HFFc6 (cell line): ENCODE data around the gene NGEF. TPM values are rescaled to one million over a fixed set of nuclear protein-coding genes. Genes with fewer than 3 reads are reported as not detected.

Experiments
- DNase-seq: peaks from one replicate; pipeline ENCODE4 v3.0.0-alpha.2; 2018
- H3K27ac Mint-ChIP-seq: 2 replicates; pipeline ENCODE4 v1.8.0; 2020; ENCODE audit warnings: mild to moderate bottlenecking, mixed read lengths
- H3K27me3 Mint-ChIP-seq: 2 replicates; pipeline ENCODE4 v1.8.0; 2021; ENCODE audit warnings: mild to moderate bottlenecking, moderate library complexity, mixed read lengths; ENCODE audit not compliant: insufficient read depth
- H3K36me3 Mint-ChIP-seq: 2 replicates; pipeline ENCODE4 v1.8.0; 2021; ENCODE audit warnings: low read depth, mixed read lengths
- H3K4me1 Mint-ChIP-seq: 2 replicates; pipeline ENCODE4 v1.8.0; 2020; ENCODE audit warnings: low read depth, mixed read lengths
- H3K4me3 Mint-ChIP-seq: 2 replicates; pipeline ENCODE4 v1.8.0; 2020; ENCODE audit warnings: mild to moderate bottlenecking, moderate library complexity, mixed read lengths
- H3K9me3 Mint-ChIP-seq: 2 replicates; pipeline ENCODE4 v1.8.0; 2020; ENCODE audit warnings: mild to moderate bottlenecking, mixed read lengths
- total RNA-seq, 6 experiments: library from RNA; stranded (reverse); fragmentation: NEBNext Ultra II Directional; extraction: Animal tissue kit (Norgen Biotek cat#: 25700); gene quantifications; 2 replicates in 1 of 6; 3 replicates in 5 of 6; pipeline ENCODE4 v1.2.3, GENCODE V29; 2021
- TF ChIP-seq, protein P1 (sequence below): fragments of 200-600 bp; sonication (generic); IDR thresholded peaks from 2 replicates; pipeline ENCODE4 v1.5.0; 2021; ENCODE audit warnings: antibody characterized with exemption, mild to moderate bottlenecking

NGEF gene
- total RNA-seq, 6 experiments from 2014 or later: 0.20 to 0.36 (median 0.28) TPM; not detected in 3

DNA sequence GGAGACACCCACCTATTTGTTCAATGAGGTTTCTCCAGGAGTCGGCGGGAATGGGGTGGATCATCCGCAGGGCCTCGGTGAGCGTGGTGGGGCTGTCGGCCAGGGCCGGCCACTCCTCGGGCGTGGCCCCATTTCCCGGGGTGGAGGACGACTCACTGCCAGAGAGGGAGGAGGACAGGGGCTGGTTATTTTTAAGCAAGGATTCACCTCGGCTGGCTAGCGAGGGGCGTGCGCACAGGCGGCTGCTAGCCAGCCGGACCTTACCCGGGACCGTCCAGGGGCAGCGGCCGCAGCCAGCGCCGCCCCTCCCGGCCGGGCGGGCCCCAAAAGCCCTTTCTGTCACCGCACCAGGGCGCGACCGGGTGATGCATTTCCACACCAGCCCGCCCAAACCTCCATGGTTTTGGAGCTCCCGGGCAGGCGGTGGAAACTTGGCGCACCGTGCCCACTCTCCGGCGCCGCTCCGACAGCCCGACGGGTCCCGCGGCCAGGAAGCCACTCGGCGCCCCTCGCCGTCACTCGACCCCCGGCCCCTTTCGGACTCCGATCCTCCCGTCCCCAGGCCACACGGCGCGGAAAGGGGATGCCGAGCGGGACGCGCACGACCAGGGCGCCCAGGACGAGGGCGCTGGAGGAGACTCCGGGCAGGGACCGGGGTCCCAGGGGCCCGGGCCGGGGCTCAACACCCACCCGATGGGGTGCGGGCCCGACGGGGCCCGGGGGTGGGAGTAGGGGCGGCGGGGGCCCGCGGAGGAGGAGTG, 85.8 kb downstream of the NGEF start:
- peaks cover 56% of the 10 kb centered on the region for H3K27me3 Mint-ChIP-seq
- peak overlapping the region; percentile 34; the same call in 1 of the 2 replicates for H3K4me3 Mint-ChIP-seq
- H3K9me3 Mint-ChIP-seq: no peaks in the 10 kb centered on the region
- H3K36me3 Mint-ChIP-seq: no peaks in the 10 kb centered on the region; the same call in 1 of the 2 replicates
- TF ChIP-seq, protein P1, sequence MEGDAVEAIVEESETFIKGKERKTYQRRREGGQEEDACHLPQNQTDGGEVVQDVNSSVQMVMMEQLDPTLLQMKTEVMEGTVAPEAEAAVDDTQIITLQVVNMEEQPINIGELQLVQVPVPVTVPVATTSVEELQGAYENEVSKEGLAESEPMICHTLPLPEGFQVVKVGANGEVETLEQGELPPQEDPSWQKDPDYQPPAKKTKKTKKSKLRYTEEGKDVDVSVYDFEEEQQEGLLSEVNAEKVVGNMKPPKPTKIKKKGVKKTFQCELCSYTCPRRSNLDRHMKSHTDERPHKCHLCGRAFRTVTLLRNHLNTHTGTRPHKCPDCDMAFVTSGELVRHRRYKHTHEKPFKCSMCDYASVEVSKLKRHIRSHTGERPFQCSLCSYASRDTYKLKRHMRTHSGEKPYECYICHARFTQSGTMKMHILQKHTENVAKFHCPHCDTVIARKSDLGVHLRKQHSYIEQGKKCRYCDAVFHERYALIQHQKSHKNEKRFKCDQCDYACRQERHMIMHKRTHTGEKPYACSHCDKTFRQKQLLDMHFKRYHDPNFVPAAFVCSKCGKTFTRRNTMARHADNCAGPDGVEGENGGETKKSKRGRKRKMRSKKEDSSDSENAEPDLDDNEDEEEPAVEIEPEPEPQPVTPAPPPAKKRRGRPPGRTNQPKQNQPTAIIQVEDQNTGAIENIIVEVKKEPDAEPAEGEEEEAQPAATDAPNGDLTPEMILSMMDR: no peak
- no peaks in the 10 kb centered on the region for H3K4me1 Mint-ChIP-seq
- DNase-seq: no peak
- no peak overlapping the region for H3K27ac Mint-ChIP-seq

DNA sequence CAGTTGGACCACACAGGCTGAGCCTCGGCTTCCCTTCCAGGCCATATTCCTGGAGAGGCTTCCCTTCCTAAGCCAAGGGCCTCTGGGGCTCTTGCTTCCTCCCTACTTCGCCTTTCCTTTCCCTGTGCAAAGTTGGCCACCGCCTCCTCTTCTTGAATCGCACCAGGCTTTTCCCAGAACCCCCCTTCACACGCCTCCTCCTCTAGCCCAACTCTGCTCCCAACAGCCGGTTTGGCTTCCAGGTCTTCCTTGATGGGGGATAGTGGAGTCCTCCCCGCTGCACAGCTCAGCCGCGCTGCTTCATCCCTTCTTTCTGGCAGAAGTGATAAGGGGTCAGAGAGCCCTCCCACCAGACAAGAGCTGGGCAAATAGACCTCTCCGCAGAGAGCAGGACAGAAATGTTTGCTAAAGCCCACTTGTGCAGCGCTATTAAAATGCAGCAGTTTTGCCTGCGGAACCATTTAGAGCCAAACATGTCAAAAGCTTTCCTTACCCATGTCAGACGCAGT, 86.6 kb downstream of the NGEF start:
- DNase-seq: no peak
- Mint-ChIP-seq H3K9me3 (no peaks in the 10 kb centered on the region), H3K27ac (no peak overlapping the region), H3K4me1 (no peaks in the 10 kb centered on the region), H3K4me3 (peak overlapping the region; percentile 34; the same call in 1 of the 2 replicates), H3K27me3 (peaks cover 59% of the 10 kb centered on the region), H3K36me3 (no peaks in the 10 kb centered on the region; the same call in 1 of the 2 replicates)
- TF ChIP-seq, protein P1: no peak

DNA sequence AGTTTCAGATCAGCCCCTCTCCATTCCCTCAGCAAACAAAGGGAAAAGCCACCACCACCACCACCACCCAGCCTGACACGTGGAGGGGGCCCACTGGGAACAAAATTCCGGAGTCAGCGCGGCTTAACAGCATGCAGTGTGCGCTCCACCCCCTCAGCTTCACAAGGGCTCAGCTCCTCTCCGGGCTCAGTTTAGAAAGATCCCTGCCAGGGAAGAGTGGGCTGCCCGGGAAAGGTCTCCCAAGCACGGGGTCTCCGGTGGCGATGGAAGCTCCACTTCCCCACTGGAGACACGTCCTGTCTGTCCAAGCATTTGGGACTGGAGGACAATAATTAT, 87.3 kb downstream of the NGEF start:
- no peak overlapping the region for H3K27ac Mint-ChIP-seq
- no peaks in the 10 kb centered on the region for H3K4me1 Mint-ChIP-seq
- H3K27me3 Mint-ChIP-seq: peaks cover 58% of the 10 kb centered on the region
- H3K36me3 Mint-ChIP-seq: no peaks in the 10 kb centered on the region; the same call in 1 of the 2 replicates
- TF ChIP-seq, protein P1: no peak
- H3K4me3 Mint-ChIP-seq: no peak overlapping the region
- DNase-seq: no peak
- H3K9me3 Mint-ChIP-seq: no peaks in the 10 kb centered on the region

DNA sequence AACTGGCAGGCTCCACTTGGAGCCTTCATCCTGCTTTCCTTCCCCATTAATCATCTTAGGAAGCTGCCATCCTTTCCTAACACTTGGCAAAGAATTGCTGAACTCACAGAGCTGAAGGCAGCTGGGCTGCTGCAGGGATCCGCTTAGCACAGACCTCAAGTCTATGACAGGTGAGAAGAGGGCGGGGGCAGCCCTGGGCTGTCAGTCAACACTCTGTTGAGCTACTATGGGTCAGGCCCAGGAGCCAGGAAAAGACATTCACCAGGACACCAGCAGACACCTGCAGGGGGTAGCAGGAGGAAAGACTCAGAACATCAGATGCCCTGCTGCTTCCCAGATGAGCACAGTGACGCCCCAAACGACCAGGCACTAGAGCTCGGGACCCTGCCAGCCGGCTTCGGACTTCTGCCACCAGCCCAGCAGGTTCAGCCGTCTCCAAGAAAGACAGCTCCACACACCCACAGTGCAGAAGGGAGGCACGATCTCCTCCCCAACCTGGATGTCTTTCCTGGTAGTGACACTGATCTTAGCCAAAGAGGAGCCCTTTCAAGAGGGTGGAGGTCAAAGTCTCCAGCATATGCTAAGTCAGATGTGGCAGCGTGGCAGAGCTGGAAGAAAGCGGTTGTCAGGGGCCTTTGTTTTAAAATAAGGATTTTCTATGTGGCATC, 87.8 kb downstream of the NGEF start:
- Mint-ChIP-seq H3K4me3 (no peak overlapping the region), H3K4me1 (no peaks in the 10 kb centered on the region; the same call in 1 of the 2 replicates), H3K27me3 (peaks cover 54% of the 10 kb centered on the region), H3K27ac (no peak overlapping the region), H3K9me3 (no peaks in the 10 kb centered on the region; the same call in 1 of the 2 replicates), H3K36me3 (no peaks in the 10 kb centered on the region; the same call in 1 of the 2 replicates)
- DNase-seq: no peak
- TF ChIP-seq, protein P1: no peak

DNA sequence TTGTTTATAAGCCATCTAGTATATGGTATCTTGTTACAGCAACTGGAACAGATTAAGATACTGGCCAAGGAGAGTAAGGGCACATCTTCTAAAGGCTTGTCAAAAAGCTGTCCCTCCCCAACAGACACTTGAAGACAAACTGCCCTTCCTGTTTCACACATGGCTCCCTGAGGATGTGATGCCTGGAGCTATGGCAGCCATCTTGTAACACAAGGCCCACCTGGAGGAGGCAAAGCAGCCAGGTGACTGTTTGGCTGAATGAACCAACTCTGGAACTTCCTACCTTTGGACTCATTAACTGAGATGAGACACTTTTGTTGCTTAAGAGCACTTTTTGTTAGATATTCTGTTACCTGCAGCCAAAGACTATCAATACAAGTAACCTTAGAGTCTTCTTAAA, 88.6 kb downstream of the NGEF start:
- Mint-ChIP-seq H3K9me3 (no peaks in the 10 kb centered on the region; the same call in 1 of the 2 replicates), H3K36me3 (no peaks in the 10 kb centered on the region; the same call in 1 of the 2 replicates), H3K27me3 (peaks cover 51% of the 10 kb centered on the region), H3K4me1 (no peaks in the 10 kb centered on the region; the same call in 1 of the 2 replicates), H3K27ac (no peak overlapping the region), H3K4me3 (no peak overlapping the region)
- no peak for DNase-seq
- TF ChIP-seq, protein P1: no peak
